Thoracic aorta (tissue), 2 donors: ENCODE data around the gene GALR3. TPM values are rescaled to one million over a fixed set of nuclear protein-coding genes. Genes with fewer than 3 reads are reported as not detected.

Experiments
- ATAC-seq: fragments of 150-250 bp; one replicate; pipeline ENCODE4 v1.8.0; 2017; ENCODE audit warnings: low read depth; ENCODE audit not compliant: insufficient number of reproducible peaks, low FRiP score
- DNase-seq: peaks from one replicate; pipeline ENCODE4 v3.0.0-alpha.2; 2020; ENCODE audit warnings: low spot score
- H3K27ac ChIP-seq, 2 donors: fragments of 200-600 bp; sonication (generic); 1 replicate in 1 of 2; 2 replicates in 1 of 2; pipeline ENCODE4 v1.5.1; 2016; ENCODE audit warnings: mild to moderate bottlenecking in 2 of 2, moderate library complexity in 2 of 2
- H3K27me3 ChIP-seq: fragments of 200-600 bp; sonication (generic); replicated peaks from 2 replicates; pipeline ENCODE4 v1.6.0; 2016; ENCODE audit warnings: mild to moderate bottlenecking; ENCODE audit not compliant: insufficient read depth
- H3K36me3 ChIP-seq: fragments of 200-600 bp; sonication (generic); one replicate; pipeline ENCODE4 v1.5.1; 2016
- H3K4me1 ChIP-seq, 2 donors: fragments of 200-600 bp; sonication (generic); 1 replicate in 1 of 2; 2 replicates in 1 of 2; pipeline versions ENCODE4 v1.5.1 to v1.6.0; 2016; ENCODE audit warnings: low read depth in 2 of 2, mild to moderate bottlenecking in 1 of 2; ENCODE audit not compliant: control insufficient read depth in 1 of 2
- H3K4me3 ChIP-seq: fragments of 200-600 bp; sonication (generic); 2 replicates; pipeline ENCODE4 v1.5.1; 2016; ENCODE audit warnings: mild to moderate bottlenecking
- H3K9me3 ChIP-seq: fragments of 200-600 bp; sonication (generic); 2 replicates; pipeline ENCODE4 v1.5.1; 2016
- CTCF ChIP-seq: fragments of 200-600 bp; sonication (generic); IDR thresholded peaks from one replicate; pipeline ENCODE4 v1.5.1; 2019; ENCODE audit warnings: antibody characterized with exemption
- total RNA-seq, 2 donors: library from RNA; depleted of rRNA; stranded (reverse); fragments of >200 nt; gene quantifications; one replicate each; pipeline versions ENCODE4 v1.1.0 to v1.2.3, GENCODE V29; 2016

Gene GALR3
- total RNA-seq, 2 donors from 2014 or later: not detected

GRCh38 chr22:37808294-37808657 is 14.9 kb upstream of the GALR3 start:
- Histone ChIP-seq H3K36me3 (no peaks in the 10 kb centered on the region), H3K4me3 (peak overlapping the region; percentile 67), H3K9me3 (no peaks in the 10 kb centered on the region), H3K27ac (peak overlapping the region; percentile 21 to 30), H3K27me3 (no peaks in the 10 kb centered on the region), H3K4me1 (peaks cover 8 to 46% of the 10 kb centered on the region in 2 donors)
- DNase-seq (no peak), ATAC-seq (no peak)
- no peak for TF ChIP-seq CTCF

GRCh38 chr22:37809672-37810333 is 13.4 kb upstream of the GALR3 start:
- Histone ChIP-seq H3K27ac (no peak overlapping the region), H3K4me1 (peaks cover 4 to 36% of the 10 kb centered on the region in 2 donors), H3K4me3 (no peak overlapping the region), H3K9me3 (no peaks in the 10 kb centered on the region), H3K27me3 (no peaks in the 10 kb centered on the region), H3K36me3 (no peaks in the 10 kb centered on the region)
- DNase-seq (no peak), ATAC-seq (no peak)
- TF ChIP-seq CTCF: no peak

GRCh38 chr22:37811867-37812266 is 11.3 kb upstream of the GALR3 start:
- H3K27ac ChIP-seq: no peak overlapping the region
- ATAC-seq (no peak), DNase-seq (no peak)
- peaks cover 4 to 20% of the 10 kb centered on the region in 2 donors for H3K4me1 ChIP-seq
- H3K4me3 ChIP-seq: no peak overlapping the region
- no peaks in the 10 kb centered on the region for H3K36me3 ChIP-seq
- TF ChIP-seq CTCF: no peak
- no peaks in the 10 kb centered on the region for H3K9me3 ChIP-seq
- H3K27me3 ChIP-seq: no peaks in the 10 kb centered on the region

GRCh38 chr22:37812869-37813678 is 10.1 kb upstream of the GALR3 start:
- H3K4me3 ChIP-seq: no peak overlapping the region
- H3K27ac ChIP-seq: no peak overlapping the region
- TF ChIP-seq CTCF: no peak
- H3K9me3 ChIP-seq: no peaks in the 10 kb centered on the region
- no peaks in the 10 kb centered on the region for H3K27me3 ChIP-seq
- H3K4me1 ChIP-seq: peaks cover 7 to 18% of the 10 kb centered on the region in 2 donors
- DNase-seq (no peak), ATAC-seq (no peak)
- no peaks in the 10 kb centered on the region for H3K36me3 ChIP-seq

- no peak overlapping the region for H3K27ac ChIP-seq
- no peaks in the 10 kb centered on the region for H3K36me3 ChIP-seq
- H3K4me1 ChIP-seq: peaks cover 13 to 18% of the 10 kb centered on the region in 2 donors
- H3K9me3 ChIP-seq: no peaks in the 10 kb centered on the region
- H3K4me3 ChIP-seq: no peak overlapping the region
- no peak for TF ChIP-seq CTCF
- DNase-seq (no peak), ATAC-seq (no peak)
- H3K27me3 ChIP-seq: no peaks in the 10 kb centered on the region
Measured at GRCh38 chr22:37815593-37815992, 7.6 kb upstream of the GALR3 start.
